Spleen (tissue), 7 donors: ENCODE data around the gene SP110.

ENCODE experiments used
- POLR2AphosphoS5 ChIP-seq, 3 donors: sonication (generic); formaldehyde crosslinking; IDR thresholded peaks; one replicate each; pipeline ENCODE4 v1.5.1; 2017; ENCODE audit warnings: antibody characterized with exemption in 3 of 3
- TF ChIP-seq, protein P1 (sequence below), 11 experiments: fragments of 200-600 bp in 7 of 11; fragments of 450-650 bp in 4 of 11; sonication (generic) in 4 of 11; IDR thresholded peaks in 8 of 11; conservative IDR thresholded peaks in 3 of 11; 1 replicate in 7 of 11; 2 replicates in 4 of 11; pipeline versions ENCODE4 v1.4.0 to v1.8.0; 2016 to 2021; ENCODE audit warnings: antibody characterized with exemption in 11 of 11, inconsistent platforms in 4 of 11, mild to moderate bottlenecking in 1 of 11
- donor health status: DM: no; HTN: no; CAD: no; lungs with moderate emphysema.
- donor health status: DM: no; HTN: no; CAD: no.
- donor health status: DM: no; HTN: no; CAD: no.

- TF ChIP-seq POLR2AphosphoS5 (IDR thresholded peaks at IDR 0.05): peak in 2 of 3 donors; percentile 59 to 62
- TF ChIP-seq, protein P1, sequence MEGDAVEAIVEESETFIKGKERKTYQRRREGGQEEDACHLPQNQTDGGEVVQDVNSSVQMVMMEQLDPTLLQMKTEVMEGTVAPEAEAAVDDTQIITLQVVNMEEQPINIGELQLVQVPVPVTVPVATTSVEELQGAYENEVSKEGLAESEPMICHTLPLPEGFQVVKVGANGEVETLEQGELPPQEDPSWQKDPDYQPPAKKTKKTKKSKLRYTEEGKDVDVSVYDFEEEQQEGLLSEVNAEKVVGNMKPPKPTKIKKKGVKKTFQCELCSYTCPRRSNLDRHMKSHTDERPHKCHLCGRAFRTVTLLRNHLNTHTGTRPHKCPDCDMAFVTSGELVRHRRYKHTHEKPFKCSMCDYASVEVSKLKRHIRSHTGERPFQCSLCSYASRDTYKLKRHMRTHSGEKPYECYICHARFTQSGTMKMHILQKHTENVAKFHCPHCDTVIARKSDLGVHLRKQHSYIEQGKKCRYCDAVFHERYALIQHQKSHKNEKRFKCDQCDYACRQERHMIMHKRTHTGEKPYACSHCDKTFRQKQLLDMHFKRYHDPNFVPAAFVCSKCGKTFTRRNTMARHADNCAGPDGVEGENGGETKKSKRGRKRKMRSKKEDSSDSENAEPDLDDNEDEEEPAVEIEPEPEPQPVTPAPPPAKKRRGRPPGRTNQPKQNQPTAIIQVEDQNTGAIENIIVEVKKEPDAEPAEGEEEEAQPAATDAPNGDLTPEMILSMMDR (IDR thresholded peaks at IDR 0.05 in 8 of 11, conservative IDR thresholded peaks at IDR 0.05 in 3 of 11): no peak
These were observed 89.0 kb downstream of the SP110 start for GRCh38 chr2:230130668-230131364.
